ENCODE data around the gene RPS21.

RPS21 gene

GRCh38 chr20:62392621-62393334 is 5.9 kb downstream of the RPS21 start:
- no peak overlapping the region for H3K27ac ChIP-seq
- no peak overlapping the region for H3K4me3 ChIP-seq

GRCh38 chr20:62393335-62393665 is 6.4 kb downstream of the RPS21 start:
- Histone ChIP-seq H3K4me3 (no peak overlapping the region), H3K27ac (no peak overlapping the region)

GRCh38 chr20:62393830-62394229 is 6.9 kb downstream of the RPS21 start:
- H3K4me3 ChIP-seq: no peak overlapping the region
- no peak overlapping the region for H3K27ac ChIP-seq

GRCh38 chr20:62394248-62395245 is 7.6 kb downstream of the RPS21 start:
- no peak overlapping the region for H3K4me3 ChIP-seq
- H3K27ac ChIP-seq: no peak overlapping the region

DNA sequence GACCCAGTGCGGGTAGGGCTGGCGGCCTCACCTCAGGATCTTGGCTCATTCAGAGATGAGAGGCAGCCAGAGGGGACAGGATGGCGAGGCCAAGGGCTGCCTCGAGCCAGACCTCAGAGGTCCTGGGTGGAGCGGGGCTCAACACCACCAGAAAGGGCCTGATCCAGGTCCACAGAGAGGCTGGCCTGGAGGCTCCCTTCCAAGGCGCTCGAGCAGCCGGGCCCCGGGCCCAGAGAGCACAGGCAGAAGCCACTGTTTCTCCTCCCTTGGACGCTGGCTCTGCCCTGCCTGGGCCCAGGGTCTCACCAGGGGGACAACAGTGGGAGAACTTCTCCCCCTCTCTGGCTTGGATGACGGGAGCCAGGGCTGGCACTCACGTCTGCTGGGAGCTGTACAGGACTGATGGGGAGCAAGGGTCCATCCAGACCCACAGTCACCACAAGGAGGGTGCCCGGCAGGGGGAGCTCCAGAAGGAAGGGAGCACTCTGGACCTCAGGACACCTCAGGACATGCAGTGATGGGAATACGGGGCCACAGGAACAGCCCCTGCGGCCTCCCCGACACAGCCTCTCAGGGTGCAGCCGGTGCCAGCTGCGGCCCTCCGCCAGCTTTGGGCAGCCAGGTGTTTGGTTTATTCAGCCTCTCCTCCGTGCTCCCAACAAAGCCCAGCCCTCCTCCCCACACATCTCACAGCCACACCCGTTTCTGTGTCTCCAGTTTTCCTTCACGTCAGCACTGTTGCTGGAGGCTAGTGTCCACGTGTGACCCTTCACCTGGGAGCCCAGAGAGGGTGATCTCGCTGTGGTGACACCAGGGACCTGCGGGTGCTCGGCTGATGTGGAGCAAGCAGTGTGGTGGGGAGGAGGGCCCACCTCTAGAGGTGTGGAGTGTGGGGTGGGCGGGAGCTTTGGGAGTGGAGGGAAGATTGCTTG is 8.7 kb downstream of the RPS21 start:
- Histone ChIP-seq H3K27ac (no peak overlapping the region), H3K4me3 (no peak overlapping the region)

DNA sequence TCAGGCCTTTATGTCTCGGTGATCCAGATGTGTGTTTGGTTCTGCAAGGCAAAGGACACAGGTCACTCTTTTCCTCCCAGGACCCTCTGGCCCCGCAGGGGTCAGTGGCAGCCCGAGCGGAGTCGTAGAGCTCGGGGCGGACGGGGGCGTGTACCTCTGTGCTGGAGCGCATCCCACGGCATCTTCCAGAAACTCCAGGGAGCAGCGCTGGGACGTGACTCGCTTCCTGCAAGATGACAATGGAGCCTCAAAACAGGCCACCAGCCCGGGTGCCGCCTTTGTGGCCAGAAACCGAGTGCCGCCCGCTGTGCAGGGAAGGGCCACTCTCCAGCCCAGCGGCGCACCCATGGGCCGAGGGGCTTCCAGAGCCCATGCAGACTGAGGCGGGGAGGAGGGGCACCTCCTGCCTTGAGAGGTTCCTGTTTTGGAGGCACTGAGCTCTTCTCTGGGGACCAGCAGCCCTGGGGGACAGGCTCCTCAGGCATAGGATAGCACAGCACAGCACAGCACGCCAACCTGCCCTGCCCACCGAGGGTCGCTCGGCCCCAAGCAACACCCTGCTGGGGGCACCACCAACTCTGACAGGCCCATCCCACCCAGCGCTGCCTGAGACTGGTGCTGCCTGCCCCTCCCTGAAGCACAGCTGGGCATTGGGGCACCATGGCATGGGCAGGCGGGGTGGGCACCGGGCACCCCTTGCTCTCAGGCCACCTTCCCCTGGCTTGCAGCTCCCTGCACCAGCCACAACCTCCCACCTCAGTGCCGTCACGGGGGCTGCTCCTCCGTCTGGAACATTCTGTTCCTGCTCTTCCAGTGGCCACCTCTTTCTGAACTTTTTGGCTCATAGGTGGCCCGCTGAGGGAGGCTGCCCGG is 9.7 kb downstream of the RPS21 start:
- Histone ChIP-seq H3K4me3 (no peak overlapping the region), H3K27ac (no peak overlapping the region)

- Histone ChIP-seq H3K27ac (no peak overlapping the region), H3K4me3 (no peak overlapping the region)
Observed at GRCh38 chr20:62398120-62398821, 11.4 kb downstream of the RPS21 start.

GRCh38 chr20:62400021-62400420 is 13.1 kb downstream of the RPS21 start:
- H3K4me3 ChIP-seq: no peak overlapping the region
- H3K27ac ChIP-seq: no peak overlapping the region

GRCh38 chr20:62400541-62400940 is 13.6 kb downstream of the RPS21 start:
- Histone ChIP-seq H3K4me3 (no peak overlapping the region), H3K27ac (no peak overlapping the region)

- Histone ChIP-seq H3K4me3 (no peak overlapping the region), H3K27ac (no peak overlapping the region)
Observed at GRCh38 chr20:62401331-62401779, 14.5 kb downstream of the RPS21 start.

- no peak overlapping the region for H3K27ac ChIP-seq
Observed at GRCh38 chr20:62402456-62403150, 15.7 kb downstream of the RPS21 start.

GRCh38 chr20:62403331-62403730 is 16.4 kb downstream of the RPS21 start:
- Histone ChIP-seq H3K4me3 (no peak overlapping the region), H3K27ac (peak overlapping the region in 1 of 21 experiments; percentile 16)

More at GRCh38 chr20:62402456-62403150, 15.7 kb downstream of the RPS21 start:
- H3K4me3 ChIP-seq: no peak overlapping the region

GRCh38 chr20:62404112-62404665 is 17.3 kb downstream of the RPS21 start:
- Histone ChIP-seq H3K27ac (no peak overlapping the region), H3K4me3 (no peak overlapping the region)

DNA sequence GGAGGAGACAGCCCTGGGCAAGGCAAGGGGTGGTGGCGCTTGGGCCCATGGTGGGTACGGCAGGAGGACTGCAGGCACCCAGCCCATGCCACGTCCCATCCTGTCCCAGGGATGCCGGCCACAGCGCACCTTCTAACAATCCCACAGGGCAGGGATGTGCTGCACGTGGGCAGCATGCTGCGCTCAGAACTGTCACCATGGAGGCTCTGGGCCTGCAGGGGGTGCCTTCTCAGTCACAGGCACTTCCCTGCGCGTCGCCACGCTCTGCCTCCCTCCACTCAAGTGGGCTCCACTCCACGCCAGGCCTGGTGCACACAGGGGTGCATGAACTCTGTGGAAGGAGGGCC is 17.8 kb downstream of the RPS21 start:
- Histone ChIP-seq H3K27ac (no peak overlapping the region), H3K4me3 (no peak overlapping the region)

- Histone ChIP-seq H3K4me3 (no peak overlapping the region), H3K27ac (peak overlapping the region in 1 of 21 experiments; percentile 86)
Observed at GRCh38 chr20:62405108-62405980, 18.4 kb downstream of the RPS21 start.

GRCh38 chr20:62405981-62406513 is 19.1 kb downstream of the RPS21 start:
- Histone ChIP-seq H3K4me3 (peak overlapping the region; percentile 46 to 65 (median 51)), H3K27ac (peak overlapping the region in 6 of 21 experiments; percentile 56 to 86 (median 76))

Measured in skin epidermis (tissue), 12 donors.